Upper lobe of left lung (tissue), 6 donors: ENCODE results near the gene TCP11X1. TPM values are rescaled to one million over a fixed set of nuclear protein-coding genes. Genes with fewer than 3 reads are reported as not detected.
"Not testable (repeated sequence)": the region's sequence is repeated elsewhere in the genome, so short reads cannot be mapped to it uniquely, and the experiment has no call there.

Source experiments
- ATAC-seq, 2 donors: fragments of 200-7000 bp; cut with Tn5 transposase; one replicate each; pipeline ENCODE4 v1.9.1; 2022; ENCODE audit warnings: mild to moderate bottlenecking in 2 of 2, moderate library complexity in 2 of 2; ENCODE audit not compliant: low FRiP score in 2 of 2
- DNase-seq, 2 donors: peaks; one replicate each; pipeline ENCODE4 v3.0.0-alpha.2; 2019 to 2020
- H3K27ac ChIP-seq, 4 donors: fragments of 200-600 bp; sonication (generic); one replicate each; pipeline ENCODE4 v1.5.1; 2016 to 2019
- H3K27me3 ChIP-seq, 4 donors: fragments of 200-600 bp; sonication (generic); one replicate each; pipeline ENCODE4 v1.5.1; 2017 to 2019
- H3K36me3 ChIP-seq, 4 donors: fragments of 200-600 bp; sonication (generic); one replicate each; pipeline ENCODE4 v1.5.1; 2016 to 2019
- H3K4me1 ChIP-seq, 4 donors: fragments of 200-600 bp; sonication (generic); one replicate each; pipeline ENCODE4 v1.5.1; 2018 to 2019
- H3K4me3 ChIP-seq, 4 donors: fragments of 200-600 bp; sonication (generic); one replicate each; pipeline ENCODE4 v1.5.1; 2017 to 2019; ENCODE audit warnings: mild to moderate bottlenecking in 2 of 4, moderate library complexity in 1 of 4
- H3K9me3 ChIP-seq, 4 donors: fragments of 200-600 bp; sonication (generic); one replicate each; pipeline ENCODE4 v1.5.1; 2018 to 2019
- CTCF ChIP-seq, 6 experiments: fragments of 450-650 bp in 4 of 6; fragments of 200-600 bp in 2 of 6; sonication (generic) in 2 of 6; IDR thresholded peaks; one replicate each; pipeline ENCODE4 v1.5.1; 2016 to 2019; ENCODE audit warnings: antibody characterized with exemption in 6 of 6
- EP300 ChIP-seq, 4 donors: sonication (generic); formaldehyde crosslinking; IDR thresholded peaks; one replicate each; pipeline ENCODE4 v1.5.1; 2017; ENCODE audit warnings: antibody characterized with exemption in 4 of 4, control low read depth in 2 of 4
- POLR2A ChIP-seq, 4 donors: fragments of 450-650 bp; IDR thresholded peaks; one replicate each; pipeline ENCODE4 v1.5.1; 2016 to 2017; ENCODE audit warnings: antibody characterized with exemption in 4 of 4, mild to moderate bottlenecking in 2 of 4
- POLR2AphosphoS5 ChIP-seq, 2 donors: sonication (generic); formaldehyde crosslinking; IDR thresholded peaks; one replicate each; pipeline ENCODE4 v1.5.1; 2017; ENCODE audit warnings: antibody characterized with exemption in 2 of 2
- whole genome bisulfite sequencing, 2 donors: methylation state at CpG; one replicate each; pipeline ENCODE4 v1.1.5; 2017 to 2018; 5-methylcytosine and 5-hydroxymethylcytosine counted together
- total RNA-seq, 6 donors: library from RNA; depleted of rRNA in 4 of 6; stranded (reverse); fragments of >200 nt in 4 of 6; gene quantifications; one replicate each; pipeline versions ENCODE4 v1.1.0 to v1.2.1, GENCODE V29; 2016 to 2021
- donor health status: DM: no; HTN: no; CAD: no; lungs with moderate emphysema.
- donor health status: DM: no; HTN: yes; CAD: no; lungs with severe emphysema.

The TCP11X1 gene
- not detected for total RNA-seq

- DNase-seq, ATAC-seq, H3K27me3 ChIP-seq, H3K36me3 ChIP-seq, H3K4me1 ChIP-seq, H3K9me3 ChIP-seq, H3K27ac ChIP-seq, H3K4me3 ChIP-seq: not testable (repeated sequence)
- no CpG with 5 or more reads among the region's 15 CpGs for WGBS, 2 donors
Measured at GRCh38 chrX:102214986-102215385, at the start of gene TCP11X1. Gene TCP11X1, plus strand, starts transcription at chrX:102215301.

GRCh38 chrX:102185967-102186720, 29.0 kb upstream of the TCP11X1 start:
- WGBS, 2 donors = 74 to 88% methylated on average over 7 of the region's 7 CpGs
- peaks cover 0 to 5% (median 0%) of the 10 kb centered on the region in 4 donors for H3K9me3 ChIP-seq

GRCh38 chrX:102207940-102208339, 7.2 kb upstream of the TCP11X1 start:
- not testable (repeated sequence) for DNase-seq, ATAC-seq, H3K27ac ChIP-seq, H3K9me3 ChIP-seq, H3K36me3 ChIP-seq, H3K27me3 ChIP-seq, H3K4me3 ChIP-seq, H3K4me1 ChIP-seq
- no CpG with 5 or more reads among the region's 5 CpGs for WGBS, 2 donors

More at GRCh38 chrX:102185967-102186720, 29.0 kb upstream of the TCP11X1 start:
- H3K36me3 ChIP-seq = no peaks in the 10 kb centered on the region
- no peaks in the 10 kb centered on the region for H3K27me3 ChIP-seq
- no peaks in the 10 kb centered on the region for H3K4me1 ChIP-seq
- DNase-seq (no peak), ATAC-seq (no peak)
- TF ChIP-seq EP300 (IDR thresholded peaks at IDR 0.05) = no peak
- no peak for TF ChIP-seq POLR2AphosphoS5 (IDR thresholded peaks at IDR 0.05)
- TF ChIP-seq POLR2A (IDR thresholded peaks at IDR 0.05) = no peak
- TF ChIP-seq CTCF (IDR thresholded peaks at IDR 0.05) = no peak
- H3K27ac ChIP-seq = no peak overlapping the region
- no peak overlapping the region for H3K4me3 ChIP-seq

- no CpG with 5 or more reads among the region's 3 CpGs for WGBS, 2 donors
- not testable (repeated sequence) for ATAC-seq, H3K9me3 ChIP-seq, DNase-seq, H3K4me1 ChIP-seq, H3K27me3 ChIP-seq, H3K27ac ChIP-seq, H3K36me3 ChIP-seq, H3K4me3 ChIP-seq
Measured at GRCh38 chrX:102216497-102216896, 1.4 kb downstream of the TCP11X1 start.

GRCh38 chrX:102235678-102236077, 20.6 kb downstream of the TCP11X1 start:
- not testable (repeated sequence) for H3K27ac ChIP-seq, ATAC-seq
- no CpG with 5 or more reads among the region's 7 CpGs for WGBS, 2 donors

GRCh38 chrX:102240265-102240664, 25.2 kb downstream of the TCP11X1 start:
- not testable (repeated sequence) for H3K36me3 ChIP-seq, H3K27me3 ChIP-seq, H3K9me3 ChIP-seq, H3K27ac ChIP-seq, ATAC-seq, H3K4me1 ChIP-seq, H3K4me3 ChIP-seq
- 92% methylated on average over 9 of the region's 15 CpGs; no CpG with 5 or more reads in 1 of the 2 donors for WGBS, 2 donors
- DNase-seq = peak in 1 of 2 donors; percentile 19

More at GRCh38 chrX:102235678-102236077, 20.6 kb downstream of the TCP11X1 start:
- H3K9me3 ChIP-seq, H3K36me3 ChIP-seq, H3K4me3 ChIP-seq, DNase-seq, H3K27me3 ChIP-seq, H3K4me1 ChIP-seq: not testable (repeated sequence)

GRCh38 chrX:102246893-102247292, 31.8 kb downstream of the TCP11X1 start, which contains the start of gene NXF2:
Gene NXF2, plus strand, starts transcription at chrX:102247167. Its CDS starts 59,912 bp downstream, at chrX:102307079.
- not testable (repeated sequence) for ATAC-seq

GRCh38 chrX:102272231-102272630, 57.1 kb downstream of the TCP11X1 start:
- not testable (repeated sequence) for H3K9me3 ChIP-seq, ATAC-seq, H3K27ac ChIP-seq, DNase-seq, H3K4me3 ChIP-seq, H3K36me3 ChIP-seq, H3K27me3 ChIP-seq, H3K4me1 ChIP-seq
- no CpG with 5 or more reads among the region's 4 CpGs for WGBS, 2 donors

More at GRCh38 chrX:102246893-102247292, 31.8 kb downstream of the TCP11X1 start, which contains the start of gene NXF2:
- DNase-seq, H3K36me3 ChIP-seq, H3K27me3 ChIP-seq, H3K27ac ChIP-seq, H3K4me1 ChIP-seq, H3K9me3 ChIP-seq, H3K4me3 ChIP-seq: not testable (repeated sequence)
- no CpG with 5 or more reads among the region's 9 CpGs for WGBS, 2 donors

Other genes with a start within 250 kb of the TCP11X1 start
- 1 to 10 TPM in 5 of 6 donors, not detected in 1; 1.4 to 7.7 (median 3.2) TPM for gene TCEAL2, start 89.6 kb upstream of the TCP11X1 start, total RNA-seq
- not detected for gene TCEAL6, start 72.8 kb upstream of the TCP11X1 start, total RNA-seq
- gene BEX5, start 59.3 kb upstream of the TCP11X1 start, total RNA-seq = 1 to 10 TPM; 2.1 to 7.1 (median 5.3) TPM
- not detected for gene NXF2, start 31.9 kb downstream of the TCP11X1 start, total RNA-seq
- gene NXF2B, start 224.7 kb downstream of the TCP11X1 start, total RNA-seq = under 1 TPM in 1 of 6 donors, not detected in 5; 0.39 TPM